Eye (tissue), 1 donor: ENCODE data around the gene CRYBG3.
"Not testable (repeated sequence)": the region's sequence is repeated elsewhere in the genome, so short reads cannot be mapped to it uniquely, and the experiment has no call there.

ENCODE experiments used
- DNase-seq: peaks from one replicate; pipeline ENCODE4 v3.0.0-alpha.2; 2015

Gene CRYBG3

GRCh38 chr3:97901313-97902248, 79.8 kb downstream of the CRYBG3 start:
- DNase-seq, result no peak

- DNase-seq, result not testable (repeated sequence)
These were observed 88.0 kb downstream of the CRYBG3 start for GRCh38 chr3:97909830-97910229.

- not testable (repeated sequence) for DNase-seq
These were observed 88.5 kb downstream of the CRYBG3 start for GRCh38 chr3:97910236-97910831.

- DNase-seq, result peak; percentile 19
These were observed 89.1 kb downstream of the CRYBG3 start for GRCh38 chr3:97910931-97911351.

GRCh38 chr3:97911459-97911858, 89.6 kb downstream of the CRYBG3 start:
- DNase-seq, result no peak

- no peak for DNase-seq
These were observed 92.6 kb downstream of the CRYBG3 start for GRCh38 chr3:97914388-97914787.

GRCh38 chr3:97916576-97916975, 94.8 kb downstream of the CRYBG3 start:
- no peak for DNase-seq

GRCh38 chr3:97917813-97918536, 96.2 kb downstream of the CRYBG3 start:
- DNase-seq, result peak; percentile 34

GRCh38 chr3:97927704-97928103, 105.9 kb downstream of the CRYBG3 start:
- no peak for DNase-seq

- no peak for DNase-seq
These were observed 107.2 kb downstream of the CRYBG3 start for GRCh38 chr3:97928986-97929385.

- no peak for DNase-seq
These were observed 108.2 kb downstream of the CRYBG3 start for GRCh38 chr3:97930018-97930417.

GRCh38 chr3:97931218-97931617, 109.4 kb downstream of the CRYBG3 start:
- no peak for DNase-seq

- no peak for DNase-seq
These were observed 110.6 kb downstream of the CRYBG3 start for GRCh38 chr3:97932387-97932801.

- DNase-seq, result no peak
These were observed 113.3 kb downstream of the CRYBG3 start for GRCh38 chr3:97934980-97935695.

- no peak for DNase-seq
These were observed 114.0 kb downstream of the CRYBG3 start for GRCh38 chr3:97935842-97936241.

- DNase-seq, result no peak
These were observed 115.4 kb downstream of the CRYBG3 start for GRCh38 chr3:97937205-97937604.

- DNase-seq, result no peak
These were observed 116.6 kb downstream of the CRYBG3 start for GRCh38 chr3:97938444-97938843.

- no peak for DNase-seq
These were observed 117.6 kb downstream of the CRYBG3 start for GRCh38 chr3:97939401-97939800.

GRCh38 chr3:97940034-97940433, 118.2 kb downstream of the CRYBG3 start:
- DNase-seq, result no peak

- DNase-seq, result no peak
These were observed 121.2 kb downstream of the CRYBG3 start for GRCh38 chr3:97942801-97943546.

GRCh38 chr3:97948351-97949109, 126.7 kb downstream of the CRYBG3 start:
- no peak for DNase-seq
